RPMI8226 (cell line): ENCODE results near the gene TTLL6.
"Not testable (repeated sequence)": the region's sequence is repeated elsewhere in the genome, so short reads cannot be mapped to it uniquely, and the experiment has no call there.

ENCODE experiments used
- DNase-seq: peaks from one replicate; pipeline ENCODE4 v3.0.0-alpha.2; 2015

Gene TTLL6

DNA sequence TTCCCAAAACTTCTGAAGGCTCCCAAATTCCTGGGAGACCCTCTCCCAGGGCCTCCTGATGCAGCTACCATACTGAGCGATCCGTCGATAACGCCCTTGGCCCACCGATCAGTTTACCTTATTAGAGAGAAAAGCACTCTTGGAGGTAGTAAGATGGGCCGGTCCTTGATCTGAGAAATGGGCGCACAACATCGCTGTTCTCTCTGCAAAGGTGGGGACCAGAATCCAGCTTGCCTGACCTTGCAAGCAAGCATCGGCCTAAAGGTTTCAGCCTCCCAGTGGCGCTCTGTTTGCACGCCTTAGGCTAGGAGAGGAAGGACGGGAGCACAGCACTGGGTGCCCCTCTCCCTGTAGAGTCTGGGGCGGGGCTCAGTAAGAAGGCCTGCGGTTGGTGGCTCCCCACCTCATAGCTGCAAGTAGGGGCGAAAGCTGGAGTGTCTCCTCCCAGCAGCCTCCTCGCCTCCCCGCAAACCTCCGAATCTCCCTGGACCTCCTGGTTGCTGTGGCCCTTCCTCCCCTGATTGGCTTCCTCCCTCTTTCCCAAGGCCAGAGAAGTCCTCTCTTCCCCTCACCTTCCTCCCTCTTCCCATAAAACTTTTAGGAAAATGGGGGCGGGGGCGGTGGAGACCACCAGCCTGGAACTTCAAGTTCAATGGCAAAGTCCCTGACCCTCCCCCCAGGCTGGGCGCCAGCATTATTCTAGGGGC lies 94.7 kb downstream of the TTLL6 start, which contains the start of gene PRAC1:
TSS of gene PRAC1 (minus strand) at position 318 of the 707 bp plus-strand sequence. CDS start at position 192, 126 bp downstream.
- no peak for DNase-seq

DNA sequence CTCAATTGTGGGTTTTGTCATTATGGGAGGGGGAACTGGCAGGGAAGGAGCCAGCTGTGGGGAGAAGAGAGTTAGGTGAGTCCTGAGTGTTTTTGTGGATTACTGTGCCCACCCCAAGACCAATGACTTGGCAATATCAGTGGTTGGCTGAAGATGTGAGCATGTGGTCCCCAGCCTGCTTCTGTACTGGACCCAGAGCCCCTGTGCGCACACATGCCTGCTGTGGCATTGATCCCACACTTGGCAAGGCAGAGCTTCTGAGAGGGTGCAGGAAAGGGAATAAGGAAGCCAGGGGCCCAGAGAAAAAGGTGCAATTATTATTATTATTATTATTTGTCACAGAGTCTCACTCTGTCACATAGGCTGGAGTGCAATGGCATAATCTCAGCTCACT lies 96.0 kb downstream of the TTLL6 start:
- no peak for DNase-seq

DNA sequence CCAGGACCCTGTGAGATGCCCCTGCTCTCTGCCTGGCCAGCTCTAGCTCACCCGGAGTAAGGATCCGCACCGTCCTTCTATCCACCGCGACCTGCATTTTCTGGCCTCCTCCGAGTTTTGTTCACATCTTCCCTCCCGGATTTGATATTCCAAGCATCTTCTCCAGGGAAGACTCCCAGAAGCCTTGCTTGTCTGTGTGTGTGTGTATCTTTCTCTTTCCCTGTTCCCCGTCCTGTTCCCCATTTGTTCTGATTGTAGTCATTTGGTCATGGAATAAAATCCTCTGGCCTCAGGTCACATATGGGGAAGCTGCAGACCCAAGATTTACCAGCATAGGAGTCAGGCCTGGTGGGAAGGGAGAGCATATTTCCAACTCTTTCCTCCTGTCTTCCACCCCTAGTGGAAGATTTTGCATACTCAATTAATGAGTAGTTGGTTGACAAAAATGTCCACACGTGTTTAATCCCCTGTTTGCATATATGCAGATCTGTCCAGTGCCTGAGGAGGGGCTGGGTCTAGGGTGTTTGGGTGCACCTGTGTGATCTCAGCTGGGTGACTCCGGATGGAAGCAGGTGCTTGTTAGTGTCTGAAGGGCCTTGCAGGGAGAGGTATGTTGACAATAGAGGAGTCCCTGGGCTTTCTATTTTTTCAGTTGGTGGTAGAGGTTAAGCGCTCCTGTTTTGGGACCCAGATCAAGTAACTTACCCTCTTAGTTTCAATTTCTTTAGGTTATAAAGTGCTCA lies 96.6 kb downstream of the TTLL6 start:
- peak; percentile 64 for DNase-seq

DNA sequence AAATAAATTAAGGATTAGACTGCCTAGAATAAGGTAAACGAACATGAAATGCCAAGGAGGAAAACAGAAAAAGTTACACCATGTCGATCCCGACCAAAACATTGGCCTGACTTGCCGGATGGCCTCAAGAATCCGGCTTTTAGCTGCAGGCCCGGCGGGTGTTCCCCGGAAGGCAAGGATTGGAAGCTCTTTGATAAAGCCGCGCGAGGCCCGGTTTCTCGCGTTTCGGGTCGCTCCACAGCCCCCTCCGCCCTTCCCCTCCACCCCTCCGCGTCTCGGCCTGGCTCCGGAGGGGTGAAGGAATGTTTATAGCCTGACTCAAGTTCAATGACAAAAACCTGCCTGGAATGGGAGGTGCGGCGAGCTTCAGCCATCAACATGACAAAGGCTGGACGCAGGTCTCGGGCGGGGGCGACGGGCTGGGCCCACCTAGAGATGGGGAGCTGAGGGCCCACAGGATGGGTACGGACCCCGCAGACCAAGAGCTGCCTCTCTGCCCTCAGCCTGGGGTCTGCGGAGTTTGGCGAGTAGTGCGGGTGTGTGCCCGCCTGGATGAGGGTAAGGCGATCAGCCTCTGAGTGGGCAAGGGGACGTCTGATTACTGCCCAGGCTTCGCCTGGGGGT lies 97.3 kb downstream of the TTLL6 start:
- DNase-seq: no peak

DNA sequence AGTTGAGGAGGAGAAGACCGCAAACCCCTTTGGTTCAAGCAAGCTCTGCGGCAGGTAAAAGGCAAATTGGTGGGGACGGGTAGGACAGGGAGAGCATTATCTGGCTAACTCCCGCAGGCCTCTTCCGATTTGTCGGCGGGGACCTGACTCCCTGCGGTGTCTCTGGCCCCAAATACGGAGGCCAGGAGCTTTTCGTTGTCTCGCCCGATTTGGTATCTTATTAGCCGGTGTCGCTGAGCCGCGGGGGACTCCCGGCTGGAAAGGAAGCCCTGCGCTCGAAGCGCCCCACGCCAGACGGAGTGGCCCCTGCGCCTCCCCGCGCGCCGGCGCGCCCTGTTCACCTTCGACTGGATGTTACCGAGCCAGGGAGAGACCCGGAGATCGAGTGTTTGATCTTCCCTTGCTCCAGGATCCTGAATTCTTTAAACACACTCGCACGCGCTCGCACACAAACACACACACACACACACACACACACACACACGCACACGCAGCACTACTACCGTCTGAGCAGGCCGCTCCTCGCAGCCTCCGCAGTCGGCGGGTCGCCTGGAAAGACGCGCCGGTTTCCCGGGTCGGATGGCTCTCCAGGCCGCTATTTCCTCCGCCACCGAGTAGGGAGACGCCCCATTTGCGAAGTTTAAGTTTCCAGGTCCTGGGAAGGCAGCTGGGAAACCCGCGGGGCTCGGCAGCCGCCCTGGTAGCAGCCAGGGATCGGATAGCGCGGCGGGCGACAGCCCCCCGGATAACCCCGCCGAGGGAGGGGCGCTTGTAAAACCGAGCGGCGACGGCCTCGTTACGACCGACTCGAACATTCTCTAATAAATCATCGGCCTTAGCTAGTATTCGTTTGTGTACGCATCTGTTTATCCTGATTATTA lies 98.0 kb downstream of the TTLL6 start:
- no peak for DNase-seq

DNA sequence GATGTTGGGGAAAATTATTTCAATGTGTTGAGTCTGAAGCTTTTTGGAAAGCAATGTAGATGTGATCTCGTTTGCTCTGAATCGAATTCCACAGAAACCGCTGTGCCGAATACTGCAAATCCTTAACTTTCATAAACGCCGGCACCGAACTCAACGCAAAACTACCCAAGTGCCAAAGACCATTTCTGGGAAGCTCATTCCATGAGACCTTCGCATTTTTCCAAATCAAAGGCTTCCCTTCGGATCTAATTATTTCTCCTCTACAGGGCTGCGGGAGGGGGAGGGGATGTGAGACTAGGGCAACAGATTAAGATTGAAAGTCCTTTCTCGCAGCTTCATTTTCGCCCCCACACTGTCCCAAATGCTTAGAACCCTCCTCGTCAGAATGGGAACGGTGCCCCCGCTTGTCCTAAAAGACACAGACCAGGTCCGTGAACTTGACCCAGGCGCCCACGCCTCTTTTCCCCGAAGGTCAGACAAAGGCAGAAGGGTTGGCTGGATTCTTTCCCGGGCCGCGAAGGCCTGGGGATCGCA lies 98.7 kb downstream of the TTLL6 start:
- no peak for DNase-seq

DNA sequence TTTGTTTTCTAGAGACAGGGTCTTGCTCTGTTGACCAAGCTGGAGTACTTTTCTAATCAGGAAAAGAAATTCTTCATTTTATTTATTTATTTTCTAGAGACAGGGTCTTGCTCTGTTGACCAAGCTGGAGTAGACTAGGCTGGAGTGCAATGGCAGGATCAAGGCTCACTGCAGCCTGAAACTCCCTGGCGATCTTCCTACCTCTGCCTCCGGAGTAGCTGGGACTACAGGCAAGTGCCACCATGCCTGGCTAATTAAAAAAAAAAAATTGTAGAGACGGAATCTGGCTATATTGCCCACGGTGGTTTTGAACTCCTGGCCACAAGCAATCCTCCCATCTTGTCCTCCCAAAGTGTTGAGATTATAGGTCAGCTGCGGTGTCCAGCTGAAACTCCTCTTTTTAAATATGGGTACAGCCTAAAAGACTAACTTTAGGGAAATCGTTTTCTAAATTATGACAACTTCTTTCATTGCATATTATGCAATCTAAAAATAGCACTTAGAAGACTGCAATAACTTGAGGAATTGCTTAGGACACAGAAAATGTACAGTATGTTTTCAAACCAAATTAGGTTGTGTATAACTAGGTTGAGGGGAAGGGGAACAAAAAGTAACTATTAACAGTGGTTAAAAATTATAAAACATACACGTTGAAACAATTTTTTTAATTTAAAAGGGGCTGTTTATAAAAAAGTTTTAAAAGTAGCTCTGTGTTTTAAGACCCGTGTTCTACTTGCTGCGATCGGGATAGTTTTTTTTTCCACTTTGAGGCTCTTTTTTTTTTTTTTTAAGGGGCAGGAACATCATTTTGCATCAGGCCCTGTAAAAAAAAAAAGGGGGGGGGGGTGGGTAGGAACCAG lies 99.4 kb downstream of the TTLL6 start:
- no peak for DNase-seq

DNA sequence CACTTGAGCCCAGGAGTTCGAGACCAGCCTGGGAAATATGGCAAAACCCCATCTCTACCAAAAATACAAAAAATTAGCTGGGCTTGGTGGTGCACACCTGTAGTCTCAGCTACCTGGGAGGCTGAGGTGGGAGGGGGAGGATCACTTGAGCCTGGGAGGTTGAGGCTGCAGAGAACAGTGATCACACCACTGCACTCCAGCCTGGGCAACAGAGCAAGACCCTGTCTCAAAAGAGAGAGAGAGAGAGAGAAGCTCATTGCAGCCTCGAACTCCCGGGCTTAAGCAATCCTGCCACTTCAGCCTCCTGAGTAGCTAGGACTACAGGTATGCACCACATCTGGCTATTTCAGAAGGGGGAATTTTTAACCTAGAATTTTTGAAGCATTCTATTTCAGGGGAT lies 100.5 kb downstream of the TTLL6 start:
- DNase-seq: not testable (repeated sequence)

DNA sequence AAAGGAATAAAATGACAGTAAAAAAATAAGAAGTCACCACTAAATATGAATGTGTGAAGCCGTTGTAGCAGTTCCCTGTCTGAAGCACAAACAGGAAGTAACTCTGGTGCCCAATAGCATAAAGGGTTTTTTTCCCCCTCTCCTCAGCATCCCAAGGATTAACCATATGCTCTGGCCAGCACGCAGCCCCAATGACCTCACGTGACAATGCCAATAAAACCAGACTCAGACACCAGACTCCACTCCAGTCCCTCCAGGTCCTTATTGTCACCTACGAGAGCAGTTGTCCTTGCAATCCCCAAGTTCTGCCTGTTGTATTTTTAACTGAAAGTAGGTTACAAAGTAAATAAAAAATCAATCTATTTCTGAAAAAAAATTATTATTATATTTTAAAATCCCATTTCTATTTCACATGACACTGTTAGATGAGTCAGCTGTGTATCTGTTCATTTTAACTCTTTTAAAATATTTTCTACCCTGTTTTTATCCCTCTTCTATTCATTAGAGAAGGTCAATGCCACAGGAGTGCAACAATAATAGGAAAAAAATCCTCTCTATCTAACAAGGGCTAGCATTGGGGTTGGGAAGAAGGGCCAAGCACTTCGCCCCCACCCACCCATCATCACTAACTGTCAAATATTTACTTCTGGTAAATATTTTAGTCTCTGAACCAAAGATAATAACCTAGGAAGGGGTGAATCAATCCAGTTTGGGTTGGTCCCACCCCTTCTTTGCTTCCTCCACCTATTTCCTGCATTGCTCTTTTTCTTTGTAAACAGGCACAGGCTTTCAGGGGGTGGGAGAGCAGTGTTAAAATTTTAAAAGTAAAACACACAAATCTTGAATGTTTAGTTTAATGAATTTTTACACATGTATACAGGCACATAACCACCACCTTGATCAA lies 101.3 kb downstream of the TTLL6 start:
- DNase-seq: no peak
